KMS-11 (cell line): ENCODE data around the gene HOTAIR.

Experiments
- H2AFZ ChIP-seq: fragments of 200-600 bp; sonication (generic); 2 replicates; pipeline ENCODE4 v1.6.1; 2016; ENCODE audit warnings: antibody characterized with exemption, mixed run types, low read depth
- H3K27ac ChIP-seq: fragments of 200-600 bp; sonication (generic); 2 replicates; pipeline ENCODE4 v1.6.1; 2016; ENCODE audit warnings: mild to moderate bottlenecking, mixed run types
- H3K27me3 ChIP-seq: fragments of 200-600 bp; sonication (generic); 2 replicates; pipeline ENCODE4 v1.6.1; 2017; ENCODE audit warnings: mild to moderate bottlenecking, low read depth, mixed run types, moderate library complexity; ENCODE audit not compliant: insufficient read depth
- H3K36me3 ChIP-seq: fragments of 200-600 bp; sonication (generic); 2 replicates; pipeline ENCODE4 v1.6.1; 2017; ENCODE audit warnings: mild to moderate bottlenecking, mixed run types; ENCODE audit not compliant: insufficient read depth
- H3K4me1 ChIP-seq: fragments of 200-600 bp; sonication (generic); 2 replicates; pipeline ENCODE4 v1.6.1; 2016; ENCODE audit warnings: mild to moderate bottlenecking, low read depth, mixed run types; ENCODE audit not compliant: poor library complexity, severe bottlenecking
- H3K4me2 ChIP-seq: fragments of 200-600 bp; sonication (generic); 2 replicates; pipeline ENCODE4 v1.7.0; 2016; ENCODE audit warnings: mild to moderate bottlenecking, mixed run types
- H3K4me3 ChIP-seq: fragments of 200-600 bp; sonication (generic); IDR thresholded peaks from 2 replicates; pipeline ENCODE4 v1.6.1; 2017; ENCODE audit warnings: low read depth, low read length, mixed read lengths; ENCODE audit not compliant: insufficient read depth
- H3K79me2 ChIP-seq: fragments of 200-600 bp; sonication (generic); 2 replicates; pipeline ENCODE4 v1.6.1; 2016; ENCODE audit warnings: low read depth, mixed run types; ENCODE audit not compliant: insufficient read depth
- H3K9ac ChIP-seq: fragments of 200-600 bp; sonication (generic); 2 replicates; pipeline ENCODE4 v1.6.1; 2016; ENCODE audit warnings: mild to moderate bottlenecking, mixed run types
- H4K20me1 ChIP-seq: fragments of 200-600 bp; sonication (generic); 2 replicates; pipeline ENCODE4 v1.6.1; 2016; ENCODE audit warnings: mild to moderate bottlenecking, mixed run types; ENCODE audit not compliant: insufficient read depth
- TF ChIP-seq, protein P1 (sequence below): fragments of 200-600 bp; sonication (generic); conservative IDR thresholded peaks from 2 replicates; pipeline ENCODE4 v1.6.1; 2017; ENCODE audit warnings: low read depth, mild to moderate bottlenecking, antibody characterized with exemption, low read length, moderate library complexity, mixed read lengths

Gene HOTAIR

DNA sequence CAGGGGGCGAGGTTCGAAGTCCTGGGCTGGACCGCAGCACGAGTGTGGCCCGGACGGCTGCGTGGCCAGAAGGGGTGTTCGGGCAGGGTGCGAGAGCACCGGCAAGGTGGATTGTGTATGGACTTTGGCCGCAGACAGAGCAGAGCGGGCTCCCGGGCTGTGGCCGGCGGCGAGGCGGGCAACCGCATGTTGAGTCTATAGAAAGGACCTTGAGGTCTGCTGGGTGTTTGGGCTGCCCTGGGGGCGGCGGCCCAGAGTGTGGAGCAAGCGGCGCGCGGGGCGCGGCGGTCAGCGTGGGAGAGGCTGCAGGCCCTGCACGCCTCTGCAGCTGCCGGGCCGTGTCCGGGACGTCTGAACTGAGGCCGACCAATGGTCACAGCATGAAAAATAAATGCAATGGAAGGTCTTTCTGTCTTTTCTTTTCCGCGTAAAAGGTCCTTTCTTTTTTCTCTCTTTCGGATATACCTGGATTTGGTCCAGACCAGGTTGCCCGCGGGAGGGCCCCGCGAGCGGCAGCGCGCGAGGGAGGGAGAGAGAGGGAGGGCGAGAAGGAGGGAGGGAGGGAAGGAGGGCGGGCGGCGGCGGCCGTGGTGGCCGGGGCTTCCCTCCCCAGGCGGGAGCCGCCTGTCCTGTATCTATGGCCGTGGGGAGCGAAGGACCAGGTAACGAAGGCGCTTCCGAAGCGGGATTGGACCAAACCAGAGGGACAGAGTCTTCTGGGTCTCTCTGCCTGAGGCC, 19.7 kb upstream of the HOTAIR start:
- TF ChIP-seq, protein P1, sequence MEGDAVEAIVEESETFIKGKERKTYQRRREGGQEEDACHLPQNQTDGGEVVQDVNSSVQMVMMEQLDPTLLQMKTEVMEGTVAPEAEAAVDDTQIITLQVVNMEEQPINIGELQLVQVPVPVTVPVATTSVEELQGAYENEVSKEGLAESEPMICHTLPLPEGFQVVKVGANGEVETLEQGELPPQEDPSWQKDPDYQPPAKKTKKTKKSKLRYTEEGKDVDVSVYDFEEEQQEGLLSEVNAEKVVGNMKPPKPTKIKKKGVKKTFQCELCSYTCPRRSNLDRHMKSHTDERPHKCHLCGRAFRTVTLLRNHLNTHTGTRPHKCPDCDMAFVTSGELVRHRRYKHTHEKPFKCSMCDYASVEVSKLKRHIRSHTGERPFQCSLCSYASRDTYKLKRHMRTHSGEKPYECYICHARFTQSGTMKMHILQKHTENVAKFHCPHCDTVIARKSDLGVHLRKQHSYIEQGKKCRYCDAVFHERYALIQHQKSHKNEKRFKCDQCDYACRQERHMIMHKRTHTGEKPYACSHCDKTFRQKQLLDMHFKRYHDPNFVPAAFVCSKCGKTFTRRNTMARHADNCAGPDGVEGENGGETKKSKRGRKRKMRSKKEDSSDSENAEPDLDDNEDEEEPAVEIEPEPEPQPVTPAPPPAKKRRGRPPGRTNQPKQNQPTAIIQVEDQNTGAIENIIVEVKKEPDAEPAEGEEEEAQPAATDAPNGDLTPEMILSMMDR, result no peak
- no peak overlapping the region for H2AFZ ChIP-seq
- H3K4me3 ChIP-seq, result no peak overlapping the region
- no peaks in the 10 kb centered on the region for H3K79me2 ChIP-seq
- no peaks in the 10 kb centered on the region for H4K20me1 ChIP-seq
- H3K9ac ChIP-seq, result no peak overlapping the region
- peaks cover 100% of the 10 kb centered on the region for H3K27me3 ChIP-seq
- no peaks in the 10 kb centered on the region for H3K36me3 ChIP-seq
- H3K27ac ChIP-seq, result no peak overlapping the region
- H3K4me2 ChIP-seq, result no peak overlapping the region; the same call in 1 of the 2 replicates
- H3K4me1 ChIP-seq, result peaks cover 40% of the 10 kb centered on the region

GRCh38 chr12:53994009-53994263, 19.2 kb upstream of the HOTAIR start:
- TF ChIP-seq, protein P1, result no peak
- no peak overlapping the region for H2AFZ ChIP-seq
- H3K4me3 ChIP-seq, result no peak overlapping the region
- no peak overlapping the region for H3K9ac ChIP-seq
- H3K36me3 ChIP-seq, result no peaks in the 10 kb centered on the region
- peaks cover 45% of the 10 kb centered on the region for H3K4me1 ChIP-seq
- H3K4me2 ChIP-seq, result no peak overlapping the region
- no peaks in the 10 kb centered on the region for H3K79me2 ChIP-seq
- no peaks in the 10 kb centered on the region for H4K20me1 ChIP-seq
- H3K27me3 ChIP-seq, result peaks cover 100% of the 10 kb centered on the region
- H3K27ac ChIP-seq, result no peak overlapping the region

DNA sequence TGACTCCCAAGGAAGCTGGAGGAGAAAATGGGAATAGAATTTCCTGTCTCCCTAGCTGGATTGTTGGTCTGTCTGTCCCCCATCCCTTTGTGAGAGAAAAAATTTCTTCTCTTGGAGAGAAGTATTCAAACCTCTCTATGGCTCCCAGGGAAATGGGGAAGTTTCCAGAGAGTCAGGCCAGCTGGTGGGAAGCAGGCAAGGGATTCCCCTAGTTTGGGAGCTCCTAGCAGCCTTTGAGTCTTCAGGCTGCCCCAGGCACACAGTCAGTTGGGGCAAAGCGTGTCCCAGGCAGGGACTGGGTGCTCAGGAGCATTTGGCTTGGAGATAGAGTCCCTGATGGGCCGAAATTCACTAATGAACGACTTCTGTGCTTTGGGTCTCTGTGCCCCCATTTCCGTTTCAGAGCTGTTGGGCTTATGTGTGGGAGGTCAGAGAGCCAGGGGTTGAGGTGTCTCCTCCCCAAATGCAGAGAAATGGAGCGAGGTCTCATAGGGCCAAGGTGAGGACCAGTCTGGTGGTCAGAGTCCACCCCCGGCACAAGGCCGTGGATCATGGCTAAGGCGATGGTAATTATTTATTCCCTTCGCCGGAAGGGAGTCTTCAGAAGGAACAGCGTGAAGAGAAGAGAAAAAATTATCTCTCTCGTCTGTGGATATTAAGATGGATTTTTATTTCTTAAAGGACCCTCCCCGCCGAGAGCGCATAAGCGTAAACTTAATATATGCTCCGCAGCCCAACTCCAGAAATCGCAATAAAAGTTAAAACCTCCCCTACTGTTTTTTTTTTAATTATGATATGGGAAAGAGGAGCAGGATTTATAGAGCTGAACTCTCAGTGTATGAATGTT, 18.6 kb upstream of the HOTAIR start:
- H3K27ac ChIP-seq, result no peak overlapping the region
- no peak overlapping the region for H3K4me2 ChIP-seq
- no peak overlapping the region for H3K4me3 ChIP-seq
- no peak overlapping the region for H3K9ac ChIP-seq
- no peaks in the 10 kb centered on the region for H3K79me2 ChIP-seq
- no peaks in the 10 kb centered on the region for H3K36me3 ChIP-seq
- peaks cover 50% of the 10 kb centered on the region for H3K4me1 ChIP-seq
- TF ChIP-seq, protein P1, result no peak
- H3K27me3 ChIP-seq, result peaks cover 100% of the 10 kb centered on the region
- H4K20me1 ChIP-seq, result no peaks in the 10 kb centered on the region
- H2AFZ ChIP-seq, result no peak overlapping the region

- H3K27me3 ChIP-seq, result peaks cover 100% of the 10 kb centered on the region
- no peak overlapping the region for H2AFZ ChIP-seq
- H3K4me3 ChIP-seq, result no peak overlapping the region
- H3K9ac ChIP-seq, result no peak overlapping the region
- no peak overlapping the region; the same call in 1 of the 2 replicates for H3K4me2 ChIP-seq
- peaks cover 50% of the 10 kb centered on the region for H3K4me1 ChIP-seq
- no peaks in the 10 kb centered on the region for H3K79me2 ChIP-seq
- TF ChIP-seq, protein P1, result no peak
- no peak overlapping the region for H3K27ac ChIP-seq
- no peaks in the 10 kb centered on the region for H3K36me3 ChIP-seq
- H4K20me1 ChIP-seq, result no peaks in the 10 kb centered on the region
Measured at GRCh38 chr12:53992377-53992889, 17.7 kb upstream of the HOTAIR start.
